ENCODE measurements around the gene DHRS1.

DHRS1 gene

DNA sequence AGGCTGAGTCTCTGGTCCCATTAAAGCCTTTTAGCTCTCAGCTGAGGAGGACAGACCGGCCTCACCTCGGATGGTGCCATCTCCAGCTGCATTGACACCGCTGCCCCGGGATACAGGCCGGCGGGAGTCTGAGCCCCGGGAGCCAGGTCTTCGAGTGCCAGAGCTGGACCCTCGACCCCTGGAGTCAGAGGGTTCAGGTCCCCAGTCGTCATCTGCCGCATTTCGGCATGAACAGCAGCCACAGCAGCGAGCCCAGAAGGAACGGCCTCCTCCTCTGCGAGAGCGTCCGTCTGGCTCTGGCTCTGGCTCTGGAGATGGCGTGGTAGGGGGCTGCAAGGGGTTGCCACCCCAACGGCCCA, 37.6 kb downstream of the DHRS1 start:
- TF ChIP-seq, protein P1, sequence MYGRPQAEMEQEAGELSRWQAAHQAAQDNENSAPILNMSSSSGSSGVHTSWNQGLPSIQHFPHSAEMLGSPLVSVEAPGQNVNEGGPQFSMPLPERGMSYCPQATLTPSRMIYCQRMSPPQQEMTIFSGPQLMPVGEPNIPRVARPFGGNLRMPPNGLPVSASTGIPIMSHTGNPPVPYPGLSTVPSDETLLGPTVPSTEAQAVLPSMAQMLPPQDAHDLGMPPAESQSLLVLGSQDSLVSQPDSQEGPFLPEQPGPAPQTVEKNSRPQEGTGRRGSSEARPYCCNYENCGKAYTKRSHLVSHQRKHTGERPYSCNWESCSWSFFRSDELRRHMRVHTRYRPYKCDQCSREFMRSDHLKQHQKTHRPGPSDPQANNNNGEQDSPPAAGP (tag by site-specific recombination; IDR thresholded peaks at IDR 0.05), result no peak
- TF ChIP-seq ZFP41 (tag by site-specific recombination; IDR thresholded peaks at IDR 0.05; ENCODE audit: borderline replicate concordance), result no peak
- TF ChIP-seq ZNF626 (tag by site-specific recombination; IDR thresholded peaks at IDR 0.05), result no peak
- no peak for TF ChIP-seq ZNF510 (tag by site-specific recombination; IDR thresholded peaks at IDR 0.05; ENCODE audit: insufficient replicate concordance)
- TF ChIP-seq KLF1 (tag by site-specific recombination; IDR thresholded peaks at IDR 0.05), result no peak
- TF ChIP-seq, protein P2, sequence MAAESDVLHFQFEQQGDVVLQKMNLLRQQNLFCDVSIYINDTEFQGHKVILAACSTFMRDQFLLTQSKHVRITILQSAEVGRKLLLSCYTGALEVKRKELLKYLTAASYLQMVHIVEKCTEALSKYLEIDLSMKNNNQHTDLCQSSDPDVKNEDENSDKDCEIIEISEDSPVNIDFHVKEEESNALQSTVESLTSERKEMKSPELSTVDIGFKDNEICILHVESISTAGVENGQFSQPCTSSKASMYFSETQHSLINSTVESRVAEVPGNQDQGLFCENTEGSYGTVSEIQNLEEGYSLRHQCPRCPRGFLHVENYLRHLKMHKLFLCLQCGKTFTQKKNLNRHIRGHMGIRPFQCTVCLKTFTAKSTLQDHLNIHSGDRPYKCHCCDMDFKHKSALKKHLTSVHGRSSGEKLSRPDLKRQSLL (tag by site-specific recombination; IDR thresholded peaks at IDR 0.05), result no peak
- TF ChIP-seq ZBTB1 (tag by site-specific recombination; IDR thresholded peaks at IDR 0.05), result no peak
- Histone ChIP-seq H3K27ac (ENCODE audit: extremely low read depth, low read depth, low read length) (no peak overlapping the region), H3K9me3 (ENCODE audit: control insufficient read depth, insufficient read depth, low read depth, low read length) (no peaks in the 10 kb centered on the region), H3K4me1 (ENCODE audit: control insufficient read depth, insufficient read depth, low read length) (no peaks in the 10 kb centered on the region), H3K36me3 (ENCODE audit: control insufficient read depth in 2 of 2, insufficient read depth in 1 of 2, low read length in 2 of 2) (peaks cover 0 to 18% of the 10 kb centered on the region in 2 experiments; a peak in 1 of 3 replicates), H3K4me3 (ENCODE audit: low read depth, low read length) (no peak overlapping the region)
- POLR2A ChIA-PET, result interaction anchor here (1.2 to 3.6 kb wide), 3 partner anchors 9 to 121 kb away, joined by 3 to 16 read pairs (median 14); partner anchors contain the start of genes EMC9, RABGGTA and TINF2
- CTCF ChIA-PET, result interaction anchor here (0.6 to 1.4 kb wide), 4 partner anchors 15 to 71 kb away, joined by 3 to 6 read pairs (median 4); partner anchors contain the start of gene TINF2

DNA sequence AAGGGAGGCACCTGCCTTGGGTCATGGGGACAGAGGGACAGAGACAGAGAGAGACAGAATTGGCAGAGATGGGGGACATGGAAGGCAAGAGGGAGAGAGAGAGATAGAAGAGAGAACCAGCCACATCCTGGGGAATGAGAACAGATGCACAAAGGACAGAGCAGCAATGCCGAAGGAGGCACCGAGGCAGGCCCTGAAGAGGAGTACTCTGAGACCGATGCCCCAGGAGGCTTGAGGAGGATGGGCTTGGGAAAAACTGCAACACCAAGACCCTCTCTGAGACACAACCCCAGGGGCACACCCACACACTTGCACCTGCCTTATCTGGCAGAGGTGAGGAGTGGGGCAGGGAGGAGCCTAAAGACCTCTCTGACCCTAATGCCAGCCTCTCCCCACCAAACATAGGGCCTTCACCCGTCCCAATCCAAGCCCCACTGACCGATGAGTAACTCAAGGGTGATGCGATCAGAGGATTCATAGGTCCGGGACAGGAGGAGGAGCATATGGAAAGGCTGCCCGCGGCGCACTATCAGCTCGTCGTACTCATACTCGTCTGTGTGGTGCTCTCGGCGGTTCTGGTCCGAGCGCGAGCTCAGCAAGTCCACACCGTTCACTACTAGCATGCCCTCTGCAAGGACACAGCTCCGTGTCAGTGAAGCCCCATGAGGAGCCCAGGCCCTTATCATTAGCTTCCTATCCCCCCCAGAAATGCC, 38.2 kb downstream of the DHRS1 start:
- POLR2A ChIA-PET, result interaction anchor here (0.7 to 3.6 kb wide), 4 partner anchors 10 to 168 kb away, joined by 3 to 16 read pairs (median 9); partner anchors contain the start of genes EMC9, PCK2, RABGGTA and TINF2

DNA sequence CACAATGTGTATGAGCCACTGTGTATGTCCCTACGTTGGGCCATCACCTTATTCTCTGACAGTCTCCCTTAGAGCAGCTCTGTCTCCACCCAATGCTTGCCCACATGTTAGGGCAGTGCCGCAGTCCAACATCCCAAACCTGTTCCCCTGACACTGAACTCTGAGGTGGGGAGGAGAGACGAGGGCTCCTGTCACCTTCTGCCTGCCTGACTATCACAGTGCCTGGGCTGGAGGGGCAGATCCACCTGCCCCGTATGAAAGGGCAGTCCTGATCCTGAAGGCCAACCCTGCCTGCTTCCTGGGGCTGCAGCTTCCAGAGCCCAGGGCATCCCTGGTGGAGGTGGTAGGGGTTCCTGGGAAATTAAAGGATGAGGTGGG, 38.8 kb downstream of the DHRS1 start:
- Histone ChIP-seq H3K4me1 (ENCODE audit: control insufficient read depth, insufficient read depth, low read length) (no peaks in the 10 kb centered on the region), H3K27ac (ENCODE audit: extremely low read depth, low read depth, low read length) (no peak overlapping the region), H3K36me3 (ENCODE audit: control insufficient read depth in 2 of 2, insufficient read depth in 1 of 2, low read length in 2 of 2) (peaks cover 0 to 6% of the 10 kb centered on the region in 2 experiments; a peak in 1 of 3 replicates), H3K4me3 (ENCODE audit: low read depth, low read length) (no peak overlapping the region), H3K9me3 (ENCODE audit: control insufficient read depth, insufficient read depth, low read depth, low read length) (no peaks in the 10 kb centered on the region)
- ChIA-PET CTCF (no interaction called here), POLR2A (interaction anchor here (3.6 kb wide), 1 partner anchor 10 kb away, joined by 16 read pairs; the partner anchor contains the start of gene RABGGTA)
- TF ChIP-seq ZNF555 (tag by site-specific recombination; conservative IDR thresholded peaks at IDR 0.05) (no peak), ZBTB21 (tag by site-specific recombination; IDR thresholded peaks at IDR 0.05) (no peak), SP7 (tag by site-specific recombination; IDR thresholded peaks at IDR 0.05) (no peak), ZFHX2 (tag by site-specific recombination; conservative IDR thresholded peaks at IDR 0.05) (no peak), ZNF560 (tag by site-specific recombination; IDR thresholded peaks at IDR 0.05; ENCODE audit: borderline replicate concordance) (no peak), ZNF596 (tag by site-specific recombination; IDR thresholded peaks at IDR 0.05) (no peak), ZNF658 (tag by site-specific recombination; IDR thresholded peaks at IDR 0.05) (no peak), ZNF354C (tag by site-specific recombination; IDR thresholded peaks at IDR 0.05; ENCODE audit: borderline replicate concordance, low read depth) (no peak), ZNF529 (tag by site-specific recombination; IDR thresholded peaks at IDR 0.05; ENCODE audit: insufficient replicate concordance) (no peak), SP3 (tag by site-specific recombination; IDR thresholded peaks at IDR 0.05) (no peak), ZNF544 (tag by site-specific recombination; IDR thresholded peaks at IDR 0.05) (no peak)
- TF ChIP-seq, protein P3, sequence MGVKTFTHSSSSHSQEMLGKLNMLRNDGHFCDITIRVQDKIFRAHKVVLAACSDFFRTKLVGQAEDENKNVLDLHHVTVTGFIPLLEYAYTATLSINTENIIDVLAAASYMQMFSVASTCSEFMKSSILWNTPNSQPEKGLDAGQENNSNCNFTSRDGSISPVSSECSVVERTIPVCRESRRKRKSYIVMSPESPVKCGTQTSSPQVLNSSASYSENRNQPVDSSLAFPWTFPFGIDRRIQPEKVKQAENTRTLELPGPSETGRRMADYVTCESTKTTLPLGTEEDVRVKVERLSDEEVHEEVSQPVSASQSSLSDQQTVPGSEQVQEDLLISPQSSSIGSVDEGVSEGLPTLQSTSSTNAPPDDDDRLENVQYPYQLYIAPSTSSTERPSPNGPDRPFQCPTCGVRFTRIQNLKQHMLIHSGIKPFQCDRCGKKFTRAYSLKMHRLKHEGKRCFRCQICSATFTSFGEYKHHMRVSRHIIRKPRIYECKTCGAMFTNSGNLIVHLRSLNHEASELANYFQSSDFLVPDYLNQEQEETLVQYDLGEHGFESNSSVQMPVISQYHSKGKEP (tag by site-specific recombination; IDR thresholded peaks at IDR 0.05), result no peak

More for the DNA sequence above, 38.2 kb downstream of the DHRS1 start:
- CTCF ChIA-PET, result interaction anchor here (0.6 to 1.4 kb wide), 3 partner anchors 14 to 19 kb away, joined by 3 to 6 read pairs (median 4); partner anchors contain the start of gene TINF2
- H3K9me3 ChIP-seq (ENCODE audit: control insufficient read depth, insufficient read depth, low read depth, low read length), result no peaks in the 10 kb centered on the region
- H3K4me3 ChIP-seq (ENCODE audit: low read depth, low read length), result no peak overlapping the region
- TF ChIP-seq GFI1B (tag by site-specific recombination; IDR thresholded peaks at IDR 0.05) (no peak), ZNF48 (tag by site-specific recombination; IDR thresholded peaks at IDR 0.05) (no peak)
- H3K27ac ChIP-seq (ENCODE audit: extremely low read depth, low read depth, low read length), result no peak overlapping the region
- H3K4me1 ChIP-seq (ENCODE audit: control insufficient read depth, insufficient read depth, low read length), result no peaks in the 10 kb centered on the region
- peaks cover 0 to 12% of the 10 kb centered on the region in 2 experiments; a peak in 1 of 3 replicates for H3K36me3 ChIP-seq (ENCODE audit: control insufficient read depth in 2 of 2, insufficient read depth in 1 of 2, low read length in 2 of 2)

All from HEK293 (cell line).